Hippocampal formation (tissue), 2 donors: Measurements from ENCODE around the gene TULP4.
"Not testable (repeated sequence)": the region's sequence is repeated elsewhere in the genome, so short reads cannot be mapped to it uniquely, and the experiment has no call there.

Source experiments
- DNase-seq, 2 donors: peaks; one replicate each; lab custom pipeline; 2025; lab: John Stamatoyannopoulos, UW

Gene TULP4

DNA sequence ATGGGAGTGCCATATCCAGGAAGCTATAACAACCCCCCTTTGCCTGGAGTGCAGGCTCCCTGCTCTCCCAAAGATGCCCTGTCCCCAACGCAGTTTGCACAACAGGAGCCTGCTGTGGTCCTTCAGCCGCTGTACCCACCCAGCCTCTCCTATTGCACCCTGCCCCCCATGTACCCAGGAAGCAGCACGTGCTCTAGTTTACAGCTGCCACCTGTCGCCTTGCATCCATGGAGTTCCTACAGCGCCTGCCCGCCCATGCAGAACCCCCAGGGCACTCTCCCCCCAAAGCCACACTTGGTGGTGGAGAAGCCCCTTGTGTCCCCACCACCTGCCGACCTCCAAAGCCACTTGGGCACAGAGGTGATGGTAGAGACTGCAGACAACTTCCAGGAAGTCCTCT is 191.0 kb downstream of the TULP4 start:
- DNase-seq = no peak

DNA sequence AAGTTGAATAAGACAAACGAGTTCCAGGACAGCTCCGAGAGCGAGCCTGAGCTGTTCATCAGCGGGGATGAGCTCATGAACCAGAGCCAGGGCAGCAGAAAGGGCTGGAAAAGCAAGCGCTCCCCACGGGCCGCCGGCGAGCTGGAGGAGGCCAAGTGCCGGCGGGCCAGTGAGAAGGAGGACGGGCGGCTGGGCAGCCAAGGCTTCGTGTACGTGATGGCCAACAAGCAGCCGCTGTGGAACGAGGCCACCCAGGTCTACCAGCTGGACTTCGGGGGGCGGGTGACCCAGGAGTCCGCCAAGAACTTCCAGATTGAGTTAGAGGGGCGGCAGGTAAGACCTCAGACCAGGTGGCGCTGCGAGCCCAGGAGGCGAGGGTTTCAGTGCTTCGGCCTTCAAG is 191.6 kb downstream of the TULP4 start:
- DNase-seq = no peak

DNA sequence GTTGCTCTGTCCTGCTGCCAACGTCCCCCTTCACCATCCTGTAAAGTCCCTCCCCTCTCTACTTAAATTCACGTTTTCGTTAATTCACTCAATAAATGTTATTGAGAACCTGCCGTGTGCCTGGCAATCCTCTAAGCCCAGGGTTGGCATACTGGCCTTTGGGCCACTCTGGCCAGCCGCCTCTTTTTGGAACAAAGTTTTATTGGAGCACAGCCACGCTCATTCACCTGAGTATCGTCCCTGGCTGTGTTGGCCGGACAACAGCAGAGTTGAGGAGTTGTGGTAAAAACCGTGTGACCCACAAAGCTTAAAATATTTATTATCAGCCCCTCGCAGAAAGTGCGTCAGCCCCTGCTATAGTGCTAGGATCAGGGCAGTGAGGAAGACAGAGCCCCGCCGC is 192.9 kb downstream of the TULP4 start:
- DNase-seq = no peak

DNA sequence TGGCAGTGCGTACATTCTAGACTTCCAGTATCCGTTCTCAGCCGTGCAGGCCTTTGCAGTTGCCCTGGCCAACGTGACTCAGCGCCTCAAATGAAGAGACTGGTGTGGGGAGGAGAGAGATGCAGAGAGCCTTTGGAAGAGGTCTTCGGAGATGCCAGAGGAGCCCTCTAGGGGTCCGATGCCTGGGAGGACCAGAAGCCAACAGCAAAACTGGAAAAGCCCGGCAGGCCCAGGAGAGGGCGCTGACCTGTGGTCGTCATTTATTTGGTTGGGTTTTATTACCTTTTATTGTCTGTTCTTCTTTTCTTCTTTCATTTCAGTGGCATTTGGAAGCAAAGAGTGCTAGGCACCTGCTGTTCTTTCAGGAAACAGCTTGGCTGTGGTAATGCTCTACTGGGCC is 194.3 kb downstream of the TULP4 start:
- DNase-seq = no peak

DNA sequence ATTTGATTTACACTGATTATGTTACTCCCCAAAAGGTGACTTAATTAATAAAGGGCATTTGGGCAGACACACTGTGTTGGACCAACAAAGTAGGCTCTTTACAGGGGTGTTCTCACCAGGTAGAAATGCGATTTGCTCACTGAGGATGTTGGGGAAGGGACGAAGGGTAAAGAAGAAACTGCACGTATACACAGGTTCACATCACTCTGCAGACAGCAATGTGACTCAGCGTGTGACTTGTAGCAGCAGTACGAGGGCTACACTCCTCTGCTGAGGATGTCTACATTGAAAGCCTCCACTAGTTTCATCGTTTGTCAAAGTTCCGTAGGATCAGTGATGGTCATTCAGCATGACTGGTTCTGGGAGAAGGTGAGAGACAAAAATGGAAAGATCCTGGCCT is 194.9 kb downstream of the TULP4 start:
- no peak for DNase-seq

DNA sequence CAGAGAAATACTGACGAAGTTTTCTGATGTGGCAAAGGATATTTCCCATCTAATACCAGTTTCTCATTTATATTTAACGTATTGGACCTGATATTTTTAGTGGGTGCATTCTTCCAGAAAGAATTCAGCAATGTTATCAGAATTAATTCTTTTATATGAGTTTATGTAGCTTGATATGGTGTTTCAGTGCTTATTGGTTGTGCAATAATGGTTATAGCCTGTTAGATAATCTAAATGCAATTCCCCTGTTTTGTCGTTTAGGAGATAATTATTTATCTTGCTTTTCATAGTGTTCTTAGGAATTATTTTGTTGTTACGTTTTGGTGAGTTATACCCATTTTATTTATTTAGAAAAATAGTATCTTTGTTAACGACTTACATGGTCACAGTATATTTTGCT is 196.2 kb downstream of the TULP4 start:
- no peak for DNase-seq

DNA sequence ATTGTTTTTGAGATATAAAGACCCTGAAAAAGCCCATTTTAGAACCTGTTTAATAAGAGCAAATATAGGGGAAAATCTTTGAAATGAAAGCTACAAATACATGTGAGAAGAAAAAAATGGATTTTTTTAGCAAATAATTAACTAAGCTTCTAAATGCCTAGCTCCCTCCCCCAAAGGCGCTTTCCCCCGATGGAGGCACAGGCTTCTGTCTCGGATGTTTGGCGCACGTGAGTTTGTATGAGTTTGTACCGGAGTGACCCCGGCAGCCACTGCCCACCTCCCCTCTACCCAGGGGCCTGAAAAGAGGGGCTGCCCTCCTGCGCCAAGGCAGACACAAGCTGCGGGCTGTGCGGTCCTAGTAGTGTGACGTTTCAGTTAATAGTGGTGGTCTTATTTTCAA is 197.2 kb downstream of the TULP4 start:
- no peak for DNase-seq

DNA sequence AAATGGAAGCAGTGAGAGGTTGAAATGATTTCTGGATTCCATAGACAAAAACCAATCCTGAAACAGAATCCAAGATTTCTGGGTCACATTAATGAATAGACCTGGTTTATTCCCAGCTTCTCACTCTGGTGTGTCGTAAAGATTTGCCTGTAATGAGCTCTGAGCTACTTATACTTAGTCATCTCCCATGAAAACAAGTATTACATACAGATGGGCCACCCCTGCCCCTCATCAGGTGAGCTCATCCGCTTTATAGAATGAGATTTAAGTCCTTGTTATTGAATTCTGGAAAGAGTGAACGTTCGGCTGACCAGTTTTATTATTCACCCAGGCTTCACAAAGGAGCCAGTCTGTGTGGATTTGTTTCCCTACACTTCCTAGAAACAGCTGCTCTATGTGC is 200.5 kb downstream of the TULP4 start:
- no peak for DNase-seq

DNA sequence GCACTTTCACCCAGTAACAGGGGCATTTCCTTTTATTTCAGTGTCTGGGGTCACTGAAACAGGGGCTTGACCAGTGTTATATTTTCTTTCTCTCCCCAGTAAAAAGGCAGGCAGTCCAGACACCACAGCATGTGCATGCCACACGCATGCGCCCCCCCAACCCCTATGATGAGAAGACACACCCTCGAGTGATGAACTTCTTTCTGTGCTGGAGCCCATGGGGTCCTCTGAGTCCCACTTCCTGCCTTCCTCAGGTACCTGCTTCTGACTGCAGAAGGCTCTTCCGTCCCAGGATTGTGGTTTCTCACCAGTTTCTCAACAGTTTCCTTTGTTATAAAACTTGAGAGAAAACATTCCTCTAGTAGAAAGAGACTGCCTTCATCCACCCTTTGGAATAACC is 201.9 kb downstream of the TULP4 start:
- DNase-seq = no peak

DNA sequence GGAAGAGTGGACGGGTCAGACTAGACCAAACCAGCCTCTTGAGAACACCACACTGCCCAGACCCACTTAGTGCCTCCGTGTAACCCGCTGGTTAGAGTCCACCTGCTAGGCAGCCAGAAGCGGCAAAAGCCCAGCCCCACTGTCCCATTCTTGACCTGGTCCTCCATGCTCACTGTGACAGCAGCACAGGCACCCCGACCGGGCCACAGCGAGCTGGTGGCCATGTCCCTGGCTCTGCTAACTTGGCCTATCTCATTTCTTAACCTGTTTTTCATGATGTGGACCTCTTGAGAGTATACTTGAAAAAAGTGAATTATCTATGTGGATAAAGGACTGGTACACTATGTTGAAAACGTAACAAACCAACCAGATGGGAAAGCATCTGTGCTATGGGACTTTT is 202.7 kb downstream of the TULP4 start:
- DNase-seq = no peak

DNA sequence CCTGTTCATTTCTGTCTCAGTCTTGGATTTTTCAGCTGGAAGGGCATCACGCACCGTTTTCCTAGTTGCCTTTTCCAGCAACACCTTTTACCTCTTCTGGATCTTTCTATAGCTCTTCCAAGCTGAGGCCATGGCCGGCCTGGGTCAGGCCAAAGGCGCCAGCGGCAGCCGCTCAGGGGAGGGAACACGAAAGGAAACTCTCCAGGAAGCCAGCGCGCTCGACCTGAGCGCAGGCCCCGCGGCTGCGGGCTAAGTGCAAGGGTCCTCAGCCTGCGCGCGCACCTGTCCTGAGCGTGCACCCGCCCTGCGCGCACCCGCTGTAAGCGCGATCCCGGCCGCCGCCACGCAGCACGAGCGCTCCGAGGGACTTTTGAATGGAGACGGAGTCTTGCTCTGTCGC is 203.8 kb downstream of the TULP4 start:
- no peak for DNase-seq

DNA sequence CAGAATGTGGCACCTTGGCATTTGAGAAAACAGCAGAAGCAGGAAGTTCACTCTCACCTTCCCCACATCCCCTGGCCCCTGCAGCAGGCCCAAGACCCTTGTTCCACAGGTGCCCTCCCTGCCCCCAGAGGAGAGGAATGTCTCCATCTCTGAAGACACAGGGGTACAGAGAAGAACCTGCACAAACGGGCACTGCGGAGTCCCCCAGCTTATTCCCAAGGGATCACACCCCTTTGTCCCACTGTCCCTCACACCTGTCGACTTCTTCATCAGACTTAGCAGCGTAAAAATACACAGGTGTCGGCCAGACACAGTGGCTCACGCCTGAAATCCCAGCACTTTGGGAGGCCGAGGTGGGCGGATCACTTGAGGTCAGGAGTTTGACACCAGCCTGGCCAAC is 204.8 kb downstream of the TULP4 start:
- no peak for DNase-seq

DNA sequence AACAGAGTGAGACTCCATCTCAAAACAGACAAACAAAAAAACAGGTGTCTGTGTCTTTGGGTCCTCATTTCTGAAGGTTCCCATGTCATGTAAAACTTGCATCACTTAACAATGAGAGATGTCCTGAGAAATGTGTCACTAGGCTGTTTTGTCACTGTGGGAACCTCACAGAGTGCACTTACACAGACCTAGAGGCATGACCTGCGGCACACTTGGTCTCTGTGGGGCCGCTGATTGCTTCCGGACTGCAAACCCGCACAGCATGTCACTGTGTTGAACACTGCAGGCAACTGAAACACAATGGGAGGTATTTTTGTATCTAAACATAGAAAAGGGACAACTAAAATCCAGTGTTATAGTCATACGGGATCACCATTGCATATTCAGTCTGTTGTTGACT is 205.3 kb downstream of the TULP4 start:
- no peak for DNase-seq

DNA sequence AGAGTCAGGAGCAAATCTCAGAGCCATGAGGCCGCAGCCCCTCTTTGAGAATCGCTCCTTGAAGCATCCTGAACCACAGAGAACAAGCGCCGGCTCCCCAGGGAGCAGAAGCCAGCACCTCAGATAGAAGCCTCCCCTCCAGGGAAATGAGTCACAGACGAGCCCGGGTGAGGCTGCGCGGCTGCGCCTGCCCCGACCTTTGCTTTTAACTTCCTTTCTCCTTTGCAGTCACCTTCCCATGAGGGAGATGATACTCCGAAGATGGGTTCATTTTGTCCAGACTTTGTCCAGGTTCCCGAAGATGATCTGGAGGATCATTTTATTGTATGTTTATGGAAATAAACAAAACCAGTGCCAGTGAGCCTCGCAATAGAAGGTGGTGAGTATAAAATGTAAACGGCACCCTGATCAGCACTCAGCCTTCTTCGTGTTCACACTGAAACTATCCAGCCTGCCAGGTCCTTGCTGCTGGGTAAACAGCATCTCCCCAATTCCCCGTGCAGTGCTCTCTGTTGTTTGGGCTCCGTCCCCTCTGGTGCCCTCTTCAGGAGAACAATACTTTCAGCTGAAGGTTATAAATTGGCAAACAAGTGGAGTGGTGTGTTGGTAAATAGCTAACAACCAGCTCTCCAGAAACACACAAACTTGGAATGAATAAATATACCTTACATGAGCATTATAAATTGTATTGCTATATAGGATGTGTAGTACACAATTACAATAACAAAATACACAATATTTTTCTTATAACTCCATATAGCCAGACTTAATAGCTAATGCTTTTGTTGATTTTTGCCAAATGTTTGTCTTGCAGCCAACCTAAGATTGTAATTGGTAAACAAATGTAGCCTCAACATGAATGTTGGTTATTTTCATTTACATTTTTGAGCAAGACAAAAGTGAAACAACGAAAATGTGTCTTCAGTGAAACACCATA is 206.2 kb downstream of the TULP4 start:
- peak; percentile 43 to 85 for DNase-seq

DNA sequence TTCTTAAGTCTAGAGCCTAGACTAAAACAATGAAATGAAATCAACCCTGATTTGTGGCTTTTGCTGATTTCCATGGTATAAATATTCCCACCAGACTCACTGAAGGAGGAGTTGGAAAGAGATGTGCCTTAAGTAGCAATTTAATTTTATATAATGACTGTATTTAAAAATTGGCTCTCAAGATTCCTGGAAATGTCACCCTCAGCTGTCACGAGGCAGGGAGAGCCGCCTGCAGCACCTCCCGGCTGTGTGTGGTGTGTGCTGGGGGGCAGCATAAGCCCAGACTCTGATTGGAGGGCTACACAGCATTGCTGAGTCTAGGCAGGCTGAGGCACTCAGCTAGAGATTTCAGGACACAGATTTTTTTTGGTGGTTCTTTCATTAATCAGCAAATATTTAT is 207.0 kb downstream of the TULP4 start:
- no peak for DNase-seq

DNA sequence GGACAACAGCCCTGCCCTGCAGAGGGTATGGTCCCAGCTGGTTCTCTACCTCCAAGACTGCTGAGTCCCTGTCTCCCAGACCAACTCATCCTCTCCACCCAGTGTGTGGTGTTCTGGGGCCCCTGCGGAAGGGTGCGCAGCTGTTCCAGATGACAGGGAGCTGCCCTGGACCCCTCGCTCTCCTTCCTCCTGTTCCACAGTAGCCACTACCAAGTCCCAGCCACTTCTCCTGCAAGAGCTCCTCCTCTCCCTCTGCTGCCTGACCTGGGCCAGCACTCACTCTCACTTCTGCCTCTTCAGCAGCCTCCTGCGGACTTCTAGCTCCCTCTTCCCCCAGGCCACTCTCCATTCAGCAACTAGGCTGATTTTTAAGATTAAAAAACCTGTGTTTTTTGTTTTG is 207.5 kb downstream of the TULP4 start:
- DNase-seq = no peak

DNA sequence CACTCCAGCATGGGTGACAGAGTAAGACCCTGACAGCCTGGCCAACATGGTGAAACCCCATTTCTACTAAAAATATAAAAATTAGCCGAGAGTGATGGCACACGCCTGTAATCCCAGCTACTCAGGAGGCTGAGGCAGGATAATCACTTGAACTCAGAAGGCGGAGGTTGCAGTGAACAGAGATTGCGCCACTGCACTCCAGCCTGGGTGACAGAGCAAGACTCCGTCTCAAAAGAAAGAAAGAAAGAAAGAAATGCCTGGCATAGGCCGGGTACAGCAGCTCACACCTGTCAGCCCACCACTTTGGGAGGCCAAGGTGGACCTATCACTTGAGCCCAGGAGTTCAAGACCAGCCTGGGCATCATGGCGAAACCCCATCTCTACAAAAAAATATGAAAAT is 208.7 kb downstream of the TULP4 start:
- not testable (repeated sequence) for DNase-seq

DNA sequence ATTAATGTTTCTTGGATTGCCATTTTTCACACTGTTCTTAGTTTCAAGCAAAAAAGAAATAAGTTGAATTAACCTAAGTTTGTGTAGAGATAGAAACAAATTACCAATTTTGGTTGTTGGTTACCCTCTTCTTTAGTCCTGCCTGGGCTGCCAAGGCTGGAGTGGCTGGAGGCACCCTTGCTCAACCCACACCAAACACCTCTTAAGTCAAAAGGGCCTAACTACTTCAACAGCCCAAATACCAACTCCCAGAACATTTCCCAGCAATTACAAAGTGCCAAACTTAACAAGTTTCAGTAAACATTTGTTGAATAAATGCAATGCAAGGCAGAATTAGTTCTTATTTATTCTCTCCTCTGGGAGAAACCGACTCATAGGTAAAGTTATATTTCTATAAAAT is 209.5 kb downstream of the TULP4 start:
- DNase-seq = no peak

DNA sequence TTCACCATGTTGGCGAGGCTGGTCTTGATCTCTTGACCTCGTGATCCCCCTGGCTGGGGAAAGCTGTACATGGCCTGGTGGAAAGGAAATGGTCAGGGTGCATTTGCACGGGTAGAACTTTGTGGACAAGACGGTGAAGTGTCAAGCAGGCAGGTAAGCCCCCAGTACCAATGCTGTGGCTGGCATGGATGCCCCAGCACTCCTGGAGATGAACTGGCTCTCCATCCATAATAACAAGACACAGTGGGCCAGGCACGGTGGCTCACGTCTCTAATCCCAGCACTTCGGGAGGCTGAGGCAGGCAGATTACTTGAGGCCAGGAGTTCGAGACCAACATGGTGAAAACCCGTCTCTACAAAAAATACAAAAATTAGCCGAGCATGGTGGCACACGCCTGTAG is 210.4 kb downstream of the TULP4 start:
- DNase-seq = no peak

DNA sequence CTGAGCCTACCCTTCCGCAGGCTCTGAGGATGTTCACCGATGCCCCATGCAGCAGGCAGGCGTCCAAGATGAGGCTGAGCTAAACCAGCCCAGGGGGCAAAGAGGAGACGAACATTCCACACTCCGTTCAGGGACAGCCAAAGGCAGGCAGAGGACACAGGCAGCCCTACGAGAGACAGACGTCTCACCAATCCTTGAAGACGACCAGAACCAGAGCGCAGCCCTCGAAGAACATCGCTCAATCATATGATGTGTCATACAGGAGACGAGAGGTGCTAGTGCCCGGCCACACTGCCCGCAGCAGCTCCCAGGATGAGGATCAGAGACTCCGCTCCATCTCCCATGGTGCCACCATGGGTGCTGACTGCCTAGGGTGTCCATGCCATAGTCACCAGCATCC is 212.0 kb downstream of the TULP4 start:
- DNase-seq = no peak

DNA sequence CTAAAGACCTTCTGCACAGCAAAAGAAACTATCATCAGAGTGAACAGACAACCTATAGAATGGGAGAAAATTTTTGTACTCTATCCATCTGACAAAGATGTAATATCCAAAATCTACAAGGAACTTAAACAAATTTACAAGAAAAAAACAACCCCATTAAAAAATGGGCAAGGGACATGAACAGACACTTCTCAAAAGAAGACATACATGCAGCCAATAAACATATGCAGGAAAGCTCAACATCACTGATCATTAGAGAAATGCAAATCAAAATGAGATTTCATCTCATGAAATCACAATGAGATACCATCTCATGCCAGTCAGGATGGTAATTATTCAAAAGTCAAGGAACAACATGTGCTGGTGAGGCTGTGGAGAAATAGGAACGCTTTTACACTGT is 215.6 kb downstream of the TULP4 start:
- DNase-seq = not testable (repeated sequence)

DNA sequence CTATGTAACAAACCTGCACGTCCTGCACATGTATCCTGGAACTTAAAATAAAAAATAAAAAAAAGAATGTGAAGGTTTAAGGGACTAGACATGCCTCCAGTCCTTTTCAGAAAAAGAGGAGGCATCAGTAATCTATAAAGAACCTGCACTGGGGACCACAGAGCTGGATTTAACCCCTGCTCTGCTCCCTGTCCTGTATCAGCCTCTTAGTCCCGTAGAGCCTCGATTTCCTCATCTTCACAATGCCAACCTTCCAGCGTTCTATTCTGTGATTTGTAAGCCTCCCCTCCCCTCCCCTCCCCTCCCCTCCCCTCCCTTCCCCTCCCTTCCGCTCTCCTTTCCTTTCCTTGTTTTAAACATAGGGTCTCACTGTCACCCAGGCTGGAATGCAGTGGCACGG is 216.6 kb downstream of the TULP4 start:
- no peak for DNase-seq

DNA sequence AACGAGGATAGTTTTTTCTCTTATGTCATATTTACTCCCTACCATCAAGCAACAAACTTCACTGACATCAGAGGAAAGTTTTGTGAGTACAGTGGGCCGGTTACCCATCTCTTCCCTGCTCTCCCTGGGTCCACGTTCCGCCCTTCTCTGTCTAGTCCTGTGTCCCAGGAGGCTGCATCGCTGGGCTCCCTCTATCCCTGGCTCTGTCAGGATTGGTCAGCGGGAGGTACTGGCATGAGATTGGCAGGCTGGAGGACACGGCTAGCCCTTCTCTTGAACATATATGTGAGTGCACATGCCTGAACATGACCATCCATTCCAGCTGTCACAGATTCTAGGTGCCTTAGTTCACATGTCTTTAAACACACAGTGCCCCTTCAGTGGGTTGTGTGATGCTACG is 217.4 kb downstream of the TULP4 start:
- DNase-seq = no peak

DNA sequence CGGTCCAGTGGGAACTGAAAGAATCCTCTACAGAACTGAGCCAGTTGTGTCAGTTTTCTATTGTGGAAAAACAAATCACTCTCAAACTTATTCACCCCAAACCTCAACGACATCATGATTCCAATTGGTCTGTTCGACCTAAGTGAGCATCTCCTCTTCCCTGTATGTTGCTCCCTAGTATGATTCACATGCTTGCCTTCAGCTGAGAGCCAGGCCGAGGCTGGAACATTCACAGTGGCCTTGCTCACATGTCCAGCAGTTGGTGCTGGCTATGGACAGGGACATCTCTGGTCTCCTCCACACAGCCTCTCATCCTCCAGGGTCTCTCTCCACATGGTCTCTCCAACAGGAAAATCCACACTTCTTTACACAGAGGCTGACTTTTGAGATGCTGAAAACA is 219.3 kb downstream of the TULP4 start:
- no peak for DNase-seq
